ENCODE measurements around the gene CD99. TPM values are rescaled to one million over a fixed set of nuclear protein-coding genes. Genes with fewer than 3 reads are reported as not detected.
"Not testable (repeated sequence)": the region's sequence is repeated elsewhere in the genome, so short reads cannot be mapped to it uniquely, and the experiment has no call there.

Gene CD99
- total RNA-seq, 1 experiment from 2014 or later, result 92.1 TPM

DNA sequence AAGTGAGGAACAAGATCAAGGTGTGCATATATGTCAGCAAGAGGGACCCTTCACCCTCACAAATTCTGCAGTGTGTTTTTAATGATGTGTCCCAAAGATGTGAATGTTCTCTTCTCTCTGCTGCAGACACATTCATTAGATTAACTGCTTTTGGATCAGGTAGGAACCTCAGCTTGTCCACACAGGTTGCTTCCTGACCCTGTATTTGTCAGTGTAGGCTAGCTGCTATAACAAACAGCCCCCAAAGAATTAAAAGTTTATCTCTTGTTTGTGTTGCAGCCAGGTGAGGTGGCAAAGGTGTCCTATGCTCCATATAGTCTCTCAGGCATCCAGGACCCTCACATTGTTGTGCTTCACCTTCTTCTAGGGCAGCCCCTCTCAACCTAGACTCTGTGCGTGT, 78.5 kb downstream of the CD99 start:
- no peaks in the 10 kb centered on the region for H4K20me1 ChIP-seq (ENCODE audit: control insufficient read depth, insufficient read depth, insufficient read length)
- no peak overlapping the region for H3K27ac ChIP-seq (ENCODE audit: insufficient read length, low read depth, low read length)
- peaks cover 4 to 8% of the 10 kb centered on the region in 2 experiments for H3K9me3 Mint-ChIP-seq
- no peak overlapping the region for H2BK15ac ChIP-seq (ENCODE audit: low read depth, low read length)
- no peak overlapping the region for H2BK5ac ChIP-seq (ENCODE audit: insufficient read length, low read length)
- H3K4me2 ChIP-seq (ENCODE audit: insufficient read depth, insufficient read length, low read length), result no peak overlapping the region
- no peaks in the 10 kb centered on the region for H3K9me3 ChIP-seq (ENCODE audit: control insufficient read depth, low read depth, low read length)
- no peak overlapping the region for H2BK120ac ChIP-seq (ENCODE audit: low read depth, low read length, poor library complexity, severe bottlenecking)
- H3K27me3 ChIP-seq (ENCODE audit: insufficient read depth, low read length), result no peaks in the 10 kb centered on the region
- no peak overlapping the region for H2AK5ac ChIP-seq (ENCODE audit: insufficient read length, low read length)
- no peak overlapping the region for H4K8ac ChIP-seq (replicated peaks; ENCODE audit: insufficient read length, low read depth, low read length)
- H3K9ac ChIP-seq (ENCODE audit: extremely low read depth, insufficient read length, low read length), result no peak overlapping the region
- H3K14ac ChIP-seq (ENCODE audit: insufficient read depth, low read length), result no peak overlapping the region
- no peak overlapping the region for H3K56ac ChIP-seq (ENCODE audit: insufficient read length, low read depth, low read length)
- no peak for DNase-seq
- H3K4me1 Mint-ChIP-seq, result peaks cover 22 to 30% of the 10 kb centered on the region in 2 experiments; a peak in 3 of 4 replicates
- no peak overlapping the region for H3T11ph ChIP-seq (ENCODE audit: low read length)
- H3K27ac Mint-ChIP-seq, result no peak overlapping the region
- no peaks in the 10 kb centered on the region for H3K79me2 ChIP-seq (ENCODE audit: insufficient read depth, low read length)
- no CpG with 5 or more reads among the region's 1 CpG for WGBS (ENCODE audit: extremely low coverage, insufficient read length, low lambda C conversion rate)
- H3K18ac ChIP-seq (ENCODE audit: insufficient read length, low read depth, low read length), result no peak overlapping the region
- no peaks in the 10 kb centered on the region for H3K4me1 ChIP-seq (ENCODE audit: insufficient read depth, low read length)
- H4K91ac ChIP-seq (ENCODE audit: insufficient read length, low read depth, low read length), result no peak overlapping the region
- H4K5ac ChIP-seq (ENCODE audit: insufficient read length, low read depth, low read length), result no peak overlapping the region
- no peak overlapping the region for H3K23ac ChIP-seq (ENCODE audit: insufficient read length, low read depth, low read length)
- H3K4me3 Mint-ChIP-seq, result no peak overlapping the region
- H3K79me1 ChIP-seq (ENCODE audit: insufficient read depth, low read depth, low read length, poor library complexity, severe bottlenecking), result no peaks in the 10 kb centered on the region
- no peak overlapping the region for H3K4ac ChIP-seq (ENCODE audit: low read depth, low read length)
- H3K23me2 ChIP-seq (ENCODE audit: insufficient read length, low read depth, low read length, poor library complexity, severe bottlenecking), result no peaks in the 10 kb centered on the region
- H2BK20ac ChIP-seq (ENCODE audit: low read depth, low read length, poor library complexity, severe bottlenecking), result no peak overlapping the region
- no peak overlapping the region for H2BK12ac ChIP-seq (ENCODE audit: insufficient read length, low read depth, low read length)
- TF ChIP-seq CTCF (conservative IDR thresholded peaks at IDR 0.05), result no peak
- no peak overlapping the region for H2AFZ ChIP-seq (ENCODE audit: low read length)
- peaks cover 0 to 3% (median 3%) of the 10 kb centered on the region in 3 experiments; a peak in 4 of 7 replicates for H3K36me3 Mint-ChIP-seq (ENCODE audit: insufficient read depth in 1 of 3, low read depth in 3 of 3)
- peaks cover 7% of the 10 kb centered on the region for H3K27me3 Mint-ChIP-seq (ENCODE audit: low read depth)

DNA sequence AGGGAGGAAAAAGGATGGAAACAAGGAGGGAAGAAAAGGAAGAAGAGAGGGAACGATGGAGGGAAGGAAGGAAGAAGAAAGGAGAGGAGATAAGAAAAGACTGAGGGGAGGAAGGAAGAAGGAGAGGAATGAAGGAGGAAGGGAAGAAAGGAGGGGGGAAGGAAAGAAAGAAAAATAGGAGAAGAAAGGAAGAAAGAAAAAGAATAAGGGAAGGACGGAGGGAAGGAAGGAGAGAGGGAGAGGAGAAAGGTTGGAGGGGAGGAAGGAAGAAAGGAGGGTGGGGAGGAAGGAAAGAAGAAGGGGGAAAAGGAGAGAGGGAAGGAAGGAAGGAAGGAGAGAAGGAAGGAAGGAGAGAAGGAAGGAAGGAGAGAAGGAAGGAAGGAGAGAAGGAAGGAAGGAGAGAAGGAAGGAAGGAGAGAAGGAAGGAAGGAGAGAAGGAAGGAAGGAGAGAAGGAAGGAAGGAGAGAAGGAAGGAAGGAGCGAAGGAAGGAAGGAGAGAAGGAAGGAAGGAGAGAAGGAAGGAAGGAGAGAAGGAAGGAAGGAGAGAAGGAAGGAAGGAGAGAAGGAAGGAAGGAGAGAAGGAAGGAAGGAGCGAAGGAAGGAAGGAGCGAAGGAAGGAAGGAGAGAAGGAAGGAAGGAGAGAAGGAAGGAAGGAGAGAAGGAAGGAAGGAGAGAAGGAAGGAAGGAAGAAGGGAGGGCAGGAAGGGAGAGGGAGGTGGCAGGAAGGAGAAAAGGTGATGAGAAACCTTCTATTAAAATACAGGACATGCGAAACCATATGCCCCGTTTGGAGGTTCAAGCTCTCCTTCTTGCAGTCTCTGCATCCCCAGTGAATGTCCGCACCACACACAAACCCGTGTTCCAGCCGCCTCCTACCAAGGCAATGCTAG, 82.3 kb downstream of the CD99 start:
- not testable (repeated sequence) for H3K27ac ChIP-seq (ENCODE audit: insufficient read length, low read depth, low read length); H2BK12ac ChIP-seq (ENCODE audit: insufficient read length, low read depth, low read length); H2BK120ac ChIP-seq (ENCODE audit: low read depth, low read length, poor library complexity, severe bottlenecking); H4K8ac ChIP-seq (replicated peaks; ENCODE audit: insufficient read length, low read depth, low read length); H3K9ac ChIP-seq (ENCODE audit: extremely low read depth, insufficient read length, low read length); H2AFZ ChIP-seq (ENCODE audit: low read length); H2AK5ac ChIP-seq (ENCODE audit: insufficient read length, low read length); H3K36me3 Mint-ChIP-seq (ENCODE audit: insufficient read depth in 1 of 3, low read depth in 3 of 3); H3T11ph ChIP-seq (ENCODE audit: low read length); H3K79me2 ChIP-seq (ENCODE audit: insufficient read depth, low read length); H3K4me3 Mint-ChIP-seq; H3K27me3 ChIP-seq (ENCODE audit: insufficient read depth, low read length); H4K20me1 ChIP-seq (ENCODE audit: control insufficient read depth, insufficient read depth, insufficient read length); H3K18ac ChIP-seq (ENCODE audit: insufficient read length, low read depth, low read length); H3K23me2 ChIP-seq (ENCODE audit: insufficient read length, low read depth, low read length, poor library complexity, severe bottlenecking); H3K14ac ChIP-seq (ENCODE audit: insufficient read depth, low read length); H3K4me2 ChIP-seq (ENCODE audit: insufficient read depth, insufficient read length, low read length); H2BK5ac ChIP-seq (ENCODE audit: insufficient read length, low read length); H3K9me3 ChIP-seq (ENCODE audit: control insufficient read depth, low read depth, low read length); DNase-seq; H2BK20ac ChIP-seq (ENCODE audit: low read depth, low read length, poor library complexity, severe bottlenecking); H3K4ac ChIP-seq (ENCODE audit: low read depth, low read length); H4K91ac ChIP-seq (ENCODE audit: insufficient read length, low read depth, low read length); H4K5ac ChIP-seq (ENCODE audit: insufficient read length, low read depth, low read length); H3K27ac Mint-ChIP-seq; H3K27me3 Mint-ChIP-seq (ENCODE audit: low read depth); H3K4me1 ChIP-seq (ENCODE audit: insufficient read depth, low read length); H3K79me1 ChIP-seq (ENCODE audit: insufficient read depth, low read depth, low read length, poor library complexity, severe bottlenecking); H3K23ac ChIP-seq (ENCODE audit: insufficient read length, low read depth, low read length); H2BK15ac ChIP-seq (ENCODE audit: low read depth, low read length); H3K56ac ChIP-seq (ENCODE audit: insufficient read length, low read depth, low read length)
- H3K9me3 Mint-ChIP-seq, result peaks cover 12 to 15% of the 10 kb centered on the region in 2 experiments
- WGBS (ENCODE audit: extremely low coverage, insufficient read length, low lambda C conversion rate), result 84% methylated on average over 1 of the region's 10 CpGs
- peaks cover 10 to 20% of the 10 kb centered on the region in 2 experiments for H3K4me1 Mint-ChIP-seq
